KMS-11 (cell line): Measurements from ENCODE around the gene MALAT1.

Experiments
- H2AFZ ChIP-seq: fragments of 200-600 bp; sonication (generic); 2 replicates; pipeline ENCODE4 v1.6.1; 2016; ENCODE audit warnings: antibody characterized with exemption, mixed run types, low read depth
- H3K27ac ChIP-seq: fragments of 200-600 bp; sonication (generic); 2 replicates; pipeline ENCODE4 v1.6.1; 2016; ENCODE audit warnings: mild to moderate bottlenecking, mixed run types
- H3K27me3 ChIP-seq: fragments of 200-600 bp; sonication (generic); 2 replicates; pipeline ENCODE4 v1.6.1; 2017; ENCODE audit warnings: mild to moderate bottlenecking, low read depth, mixed run types, moderate library complexity; ENCODE audit not compliant: insufficient read depth
- H3K36me3 ChIP-seq: fragments of 200-600 bp; sonication (generic); 2 replicates; pipeline ENCODE4 v1.6.1; 2017; ENCODE audit warnings: mild to moderate bottlenecking, mixed run types; ENCODE audit not compliant: insufficient read depth
- H3K4me1 ChIP-seq: fragments of 200-600 bp; sonication (generic); 2 replicates; pipeline ENCODE4 v1.6.1; 2016; ENCODE audit warnings: mild to moderate bottlenecking, low read depth, mixed run types; ENCODE audit not compliant: poor library complexity, severe bottlenecking
- H3K4me2 ChIP-seq: fragments of 200-600 bp; sonication (generic); 2 replicates; pipeline ENCODE4 v1.7.0; 2016; ENCODE audit warnings: mild to moderate bottlenecking, mixed run types
- H3K4me3 ChIP-seq: fragments of 200-600 bp; sonication (generic); IDR thresholded peaks from 2 replicates; pipeline ENCODE4 v1.6.1; 2017; ENCODE audit warnings: low read depth, low read length, mixed read lengths; ENCODE audit not compliant: insufficient read depth
- H3K79me2 ChIP-seq: fragments of 200-600 bp; sonication (generic); 2 replicates; pipeline ENCODE4 v1.6.1; 2016; ENCODE audit warnings: low read depth, mixed run types; ENCODE audit not compliant: insufficient read depth
- H3K9ac ChIP-seq: fragments of 200-600 bp; sonication (generic); 2 replicates; pipeline ENCODE4 v1.6.1; 2016; ENCODE audit warnings: mild to moderate bottlenecking, mixed run types
- H4K20me1 ChIP-seq: fragments of 200-600 bp; sonication (generic); 2 replicates; pipeline ENCODE4 v1.6.1; 2016; ENCODE audit warnings: mild to moderate bottlenecking, mixed run types; ENCODE audit not compliant: insufficient read depth
- CTCF ChIP-seq: fragments of 200-600 bp; sonication (generic); conservative IDR thresholded peaks from 2 replicates; pipeline ENCODE4 v1.6.1; 2017; ENCODE audit warnings: low read depth, mild to moderate bottlenecking, antibody characterized with exemption, low read length, moderate library complexity, mixed read lengths

Gene MALAT1

GRCh38 chr11:65528819-65529350, 30.0 kb downstream of the MALAT1 start:
- Histone ChIP-seq H3K27ac (no peak overlapping the region), H3K4me1 (peaks cover 4% of the 10 kb centered on the region), H3K27me3 (no peaks in the 10 kb centered on the region), H3K36me3 (no peaks in the 10 kb centered on the region; the same call in 1 of the 2 replicates), H3K4me2 (no peak overlapping the region), H4K20me1 (no peaks in the 10 kb centered on the region), H3K4me3 (no peak overlapping the region), H3K9ac (no peak overlapping the region), H2AFZ (no peak overlapping the region), H3K79me2 (peaks cover 16% of the 10 kb centered on the region; the same call in 1 of the 2 replicates)
- no peak for TF ChIP-seq CTCF

- Histone ChIP-seq H3K4me3 (no peak overlapping the region), H3K9ac (no peak overlapping the region), H3K36me3 (no peaks in the 10 kb centered on the region; the same call in 1 of the 2 replicates), H3K4me2 (no peak overlapping the region), H3K4me1 (peaks cover 4% of the 10 kb centered on the region), H3K79me2 (peaks cover 16% of the 10 kb centered on the region; the same call in 1 of the 2 replicates), H2AFZ (no peak overlapping the region), H4K20me1 (no peaks in the 10 kb centered on the region), H3K27ac (no peak overlapping the region), H3K27me3 (no peaks in the 10 kb centered on the region)
- TF ChIP-seq CTCF: no peak
These were observed 30.8 kb downstream of the MALAT1 start for GRCh38 chr11:65529475-65530156.

- H3K79me2 ChIP-seq: peaks cover 15% of the 10 kb centered on the region; the same call in 1 of the 2 replicates
- peak; percentile 42; the same call in 1 of the 2 replicates for TF ChIP-seq CTCF
- no peak overlapping the region for H3K27ac ChIP-seq
- H2AFZ ChIP-seq: no peak overlapping the region
- H3K4me3 ChIP-seq: no peak overlapping the region
- H3K4me2 ChIP-seq: no peak overlapping the region
- no peaks in the 10 kb centered on the region for H4K20me1 ChIP-seq
- H3K27me3 ChIP-seq: no peaks in the 10 kb centered on the region
- no peaks in the 10 kb centered on the region; the same call in 1 of the 2 replicates for H3K36me3 ChIP-seq
- H3K4me1 ChIP-seq: peaks cover 4% of the 10 kb centered on the region
- H3K9ac ChIP-seq: no peak overlapping the region
These were observed 31.3 kb downstream of the MALAT1 start for GRCh38 chr11:65530157-65530496.

- no peak for TF ChIP-seq CTCF
- Histone ChIP-seq H3K27ac (no peak overlapping the region), H4K20me1 (no peaks in the 10 kb centered on the region), H3K4me1 (peaks cover 8% of the 10 kb centered on the region), H2AFZ (no peak overlapping the region), H3K79me2 (no peaks in the 10 kb centered on the region), H3K4me3 (no peak overlapping the region), H3K9ac (no peak overlapping the region), H3K27me3 (no peaks in the 10 kb centered on the region), H3K4me2 (no peak overlapping the region), H3K36me3 (no peaks in the 10 kb centered on the region)
These were observed 33.7 kb downstream of the MALAT1 start for GRCh38 chr11:65532388-65533064.
